ENCODE results near the gene TMEM161A. TPM values are rescaled to one million over a fixed set of nuclear protein-coding genes. Genes with fewer than 3 reads are reported as not detected.
A peak's percentile ranks its signal among the peaks of the same experiment; 100 is the strongest.

Gene TMEM161A
- polyA plus RNA-seq (19.5 and 22.4 TPM in 2 replicates), polyA minus RNA-seq (7.9 and 13.6 TPM in 2 replicates)

- H3K27me3 ChIP-seq (ENCODE audit: insufficient read depth, low read depth, low read length): peaks cover 2% of the 10 kb centered on the region
- no peak for TF ChIP-seq CTCF (IDR thresholded peaks at IDR 0.05; ENCODE audit: poor library complexity, severe bottlenecking)
- TF ChIP-seq POLR2AphosphoS5 (IDR thresholded peaks at IDR 0.05): peak; percentile 77
- peak; percentile 87 for TF ChIP-seq MXI1 (conservative IDR thresholded peaks at IDR 0.05; ENCODE audit: poor library complexity, severe bottlenecking)
- TF ChIP-seq TAF1 (IDR thresholded peaks at IDR 0.05; ENCODE audit: low read depth): no peak
- no peak for TF ChIP-seq REST (IDR thresholded peaks at IDR 0.05; ENCODE audit: borderline replicate concordance)
- TF ChIP-seq EZH2 (IDR thresholded peaks at IDR 0.05; ENCODE audit: borderline replicate concordance, insufficient read depth, low read length, poor library complexity, severe bottlenecking): no peak
- TF ChIP-seq SMC3 (conservative IDR thresholded peaks at IDR 0.05; ENCODE audit: poor library complexity): peak; percentile 15
- TF ChIP-seq RAD21 (conservative IDR thresholded peaks at IDR 0.05): no peak
- TF ChIP-seq EP300 (conservative IDR thresholded peaks at IDR 0.05; ENCODE audit: poor library complexity, severe bottlenecking): no peak
- no peak within 1 kb of the TSS for H3K27ac ChIP-seq (ENCODE audit: low read length)
- H4K20me1 ChIP-seq (ENCODE audit: insufficient read depth): no peaks in the 10 kb centered on the region
- H3K4me2 ChIP-seq (ENCODE audit: low read length): peak within 1 kb of the TSS; percentile 99
- no peaks in the 10 kb centered on the region for H3K79me2 ChIP-seq (replicated peaks; ENCODE audit: insufficient read depth, low read length)
- no peaks in the 10 kb centered on the region for H3K9me3 ChIP-seq (ENCODE audit: low read length)
- peak within 1 kb of the TSS; percentile 51 for H2AFZ ChIP-seq (ENCODE audit: low read depth, low read length)
- no peaks in the 10 kb centered on the region for H3K36me3 ChIP-seq (ENCODE audit: insufficient read depth, low read length)
- H3K9me2 ChIP-seq (ENCODE audit: insufficient read depth, low read length): no peaks in the 10 kb centered on the region
- peak within 1 kb of the TSS; percentile 80 for H3K4me3 ChIP-seq (ENCODE audit: low read length)
- peak within 1 kb of the TSS; percentile 70 for H3K9ac ChIP-seq (ENCODE audit: low read length)
- no peaks in the 10 kb centered on the region for H3F3A ChIP-seq (ENCODE audit: insufficient read depth, low read length, poor library complexity, severe bottlenecking)
Observed at GRCh38 chr19:19138109-19138981, at the start of gene TMEM161A. Gene TMEM161A, minus strand, starts transcription at chr19:19138478. Its CDS starts 50 bp downstream, at chr19:19138428.

GRCh38 chr19:19186742-19187141 is 48.5 kb upstream of the TMEM161A start:
- H3K27ac ChIP-seq (ENCODE audit: low read length): no peak overlapping the region
- no peaks in the 10 kb centered on the region for H3F3A ChIP-seq (ENCODE audit: insufficient read depth, low read length, poor library complexity, severe bottlenecking)
- no peak overlapping the region for H3K9ac ChIP-seq (ENCODE audit: low read length)
- H3K9me2 ChIP-seq (ENCODE audit: insufficient read depth, low read length): no peaks in the 10 kb centered on the region
- no peak for TF ChIP-seq POLR2AphosphoS5 (IDR thresholded peaks at IDR 0.05)
- no peak for TF ChIP-seq EZH2 (IDR thresholded peaks at IDR 0.05; ENCODE audit: borderline replicate concordance, insufficient read depth, low read length, poor library complexity, severe bottlenecking)
- TF ChIP-seq REST (IDR thresholded peaks at IDR 0.05; ENCODE audit: borderline replicate concordance): no peak
- no peak for TF ChIP-seq MXI1 (conservative IDR thresholded peaks at IDR 0.05; ENCODE audit: poor library complexity, severe bottlenecking)
- no peak for TF ChIP-seq RAD21 (conservative IDR thresholded peaks at IDR 0.05)
- TF ChIP-seq CTCF (IDR thresholded peaks at IDR 0.05; ENCODE audit: poor library complexity, severe bottlenecking): no peak
- TF ChIP-seq SMC3 (conservative IDR thresholded peaks at IDR 0.05; ENCODE audit: poor library complexity): no peak
- no peak for TF ChIP-seq TAF1 (IDR thresholded peaks at IDR 0.05; ENCODE audit: low read depth)
- no peak for TF ChIP-seq EP300 (conservative IDR thresholded peaks at IDR 0.05; ENCODE audit: poor library complexity, severe bottlenecking)
- no peaks in the 10 kb centered on the region for H3K27me3 ChIP-seq (ENCODE audit: insufficient read depth, low read depth, low read length)
- no peaks in the 10 kb centered on the region for H4K20me1 ChIP-seq (ENCODE audit: insufficient read depth)
- no peak overlapping the region for H3K4me3 ChIP-seq (ENCODE audit: low read length)
- no peaks in the 10 kb centered on the region for H3K9me3 ChIP-seq (ENCODE audit: low read length)
- no peak overlapping the region for H2AFZ ChIP-seq (ENCODE audit: low read depth, low read length)
- H3K4me2 ChIP-seq (ENCODE audit: low read length): no peak overlapping the region
- peaks cover 15% of the 10 kb centered on the region for H3K79me2 ChIP-seq (replicated peaks; ENCODE audit: insufficient read depth, low read length)
- no peaks in the 10 kb centered on the region for H3K36me3 ChIP-seq (ENCODE audit: insufficient read depth, low read length)

Data from neural cell (in vitro differentiated cells).